Stimulated activated CD4-positive, alpha-beta T cell treated with anti-CD3 and anti-CD28 coated beads, Interleukin-15, amount 100 ng/mL, for 48 hours (primary cell): Measurements from ENCODE around the gene PCDHB14.
"Not testable (repeated sequence)": the region's sequence is repeated elsewhere in the genome, so short reads cannot be mapped to it uniquely, and the experiment has no call there.

Source experiments
- DNase-seq, 2 donors: peaks; one replicate each; pipeline ENCODE4 v3.0.0-alpha.2; 2020; ENCODE audit warnings: low read depth in 2 of 2

PCDHB14 gene

DNA sequence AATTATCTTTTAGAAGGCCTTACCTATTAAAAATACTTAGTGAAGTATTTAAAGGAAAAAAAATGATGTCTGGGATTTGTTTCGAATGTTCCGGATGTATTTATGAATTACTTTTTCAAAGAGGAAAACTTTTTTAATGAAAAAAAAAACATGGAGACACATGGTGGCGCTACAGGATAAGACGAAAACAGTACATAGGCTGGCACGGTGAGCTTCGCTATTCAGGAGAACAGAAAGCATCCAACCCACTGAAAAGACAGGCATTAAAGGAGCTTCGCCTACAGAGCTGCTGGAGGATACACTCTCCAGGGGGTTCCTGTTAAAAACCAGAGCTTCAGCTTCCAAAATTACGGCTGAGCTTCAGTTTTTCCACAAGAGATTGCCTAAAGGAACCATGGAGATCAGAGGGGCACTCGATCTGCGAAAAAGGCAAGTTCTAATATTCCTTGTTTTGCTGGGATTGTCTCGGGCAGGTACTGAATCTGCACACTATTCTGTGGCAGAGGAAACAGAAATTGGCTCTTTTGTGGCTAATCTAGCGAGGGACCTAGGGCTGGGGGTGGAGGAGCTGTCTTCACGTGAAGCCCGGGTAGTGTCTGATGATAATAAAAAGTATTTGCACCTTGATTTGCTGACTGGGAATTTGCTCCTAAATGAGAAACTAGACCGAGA, at the start of gene PCDHB14:
Gene PCDHB14 (plus strand): TSS at position 232 of the 672 bp plus-strand sequence. CDS start 163 bp downstream, at position 395.
- no peak for DNase-seq

DNA sequence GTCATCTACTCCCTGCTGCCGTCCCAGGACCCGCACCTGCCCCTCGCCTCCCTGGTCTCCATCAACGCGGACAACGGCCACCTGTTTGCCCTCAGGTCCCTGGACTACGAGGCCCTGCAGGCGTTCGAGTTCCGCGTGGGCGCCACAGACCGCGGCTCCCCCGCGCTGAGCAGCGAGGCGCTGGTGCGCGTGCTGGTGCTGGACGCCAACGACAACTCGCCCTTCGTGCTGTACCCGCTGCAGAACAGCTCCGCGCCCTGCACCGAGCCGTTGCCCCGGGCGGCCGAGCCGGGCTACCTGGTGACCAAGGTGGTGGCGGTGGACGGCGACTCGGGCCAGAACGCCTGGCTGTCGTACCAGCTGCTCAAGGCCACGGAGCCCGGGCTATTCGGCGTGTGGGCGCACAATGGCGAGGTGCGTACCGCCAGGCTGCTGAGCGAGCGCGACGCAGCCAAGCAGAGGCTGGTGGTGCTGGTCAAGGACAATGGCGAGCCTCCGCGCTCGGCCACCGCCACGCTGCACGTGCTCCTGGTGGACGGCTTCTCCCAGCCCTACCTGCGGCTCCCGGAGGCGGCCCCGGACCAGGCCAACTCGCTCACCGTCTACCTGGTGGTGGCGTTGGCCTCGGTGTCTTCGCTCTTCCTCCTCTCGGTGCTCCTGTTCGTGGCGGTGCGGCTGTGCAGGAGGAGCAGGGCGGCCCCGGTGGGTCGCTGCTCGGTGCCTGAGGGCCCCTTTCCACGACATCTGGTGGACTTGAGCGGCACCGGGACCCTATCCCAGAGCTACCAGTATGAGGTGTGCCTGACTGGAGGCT, 48.6 kb upstream of the PCDHB14 start:
- not testable (repeated sequence) for DNase-seq

DNA sequence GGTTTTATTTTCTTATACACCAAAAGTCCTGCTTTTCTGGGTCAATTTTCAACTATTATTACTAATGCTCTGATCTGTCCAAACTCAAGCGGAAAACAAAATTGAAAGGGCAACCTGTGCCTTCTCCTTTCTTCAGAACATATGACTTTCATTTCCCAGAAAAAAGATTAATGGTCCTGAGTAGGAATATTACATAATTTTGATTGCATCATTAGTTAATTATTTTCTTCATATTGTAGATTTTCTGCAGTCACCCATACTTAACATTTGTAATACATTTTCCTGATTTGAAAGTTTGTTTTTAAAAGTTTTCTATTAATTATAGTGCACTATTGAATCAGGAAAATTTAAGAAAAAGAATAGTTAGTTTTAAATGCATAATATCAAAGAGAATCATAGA, 47.2 kb upstream of the PCDHB14 start:
- no peak for DNase-seq

DNA sequence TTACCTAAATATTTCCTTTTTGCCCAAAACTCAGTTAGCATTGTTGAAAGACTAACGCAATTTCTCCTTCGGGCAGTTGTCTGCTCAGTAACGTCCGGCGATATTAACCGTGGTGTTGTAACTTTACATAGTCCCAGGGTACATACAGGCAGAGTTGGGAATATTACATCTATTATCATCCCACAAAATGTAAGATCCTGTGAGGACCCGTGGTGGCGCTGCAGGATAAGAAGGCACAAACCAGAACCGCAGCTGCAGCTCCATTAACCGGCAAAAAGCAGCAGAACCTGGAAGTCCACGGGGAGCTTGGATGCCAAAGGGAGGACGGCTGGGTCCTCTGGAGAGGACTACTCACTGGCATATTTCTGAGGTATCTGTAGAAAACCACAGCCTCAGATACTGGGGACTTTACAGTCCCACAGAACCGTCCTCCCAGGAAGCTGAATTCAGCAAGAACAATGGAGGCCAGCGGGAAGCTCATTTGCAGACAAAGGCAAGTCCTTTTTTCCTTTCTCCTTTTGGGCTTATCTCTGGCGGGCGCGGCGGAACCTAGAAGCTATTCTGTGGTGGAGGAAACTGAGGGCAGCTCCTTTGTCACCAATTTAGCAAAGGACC, 45.5 kb upstream of the PCDHB14 start, which contains the start of gene PCDHB8:
Gene PCDHB8 (plus strand): TSS at position 214 of the 615 bp plus-strand sequence. CDS start 245 bp downstream, at position 459.
- not testable (repeated sequence) for DNase-seq

DNA sequence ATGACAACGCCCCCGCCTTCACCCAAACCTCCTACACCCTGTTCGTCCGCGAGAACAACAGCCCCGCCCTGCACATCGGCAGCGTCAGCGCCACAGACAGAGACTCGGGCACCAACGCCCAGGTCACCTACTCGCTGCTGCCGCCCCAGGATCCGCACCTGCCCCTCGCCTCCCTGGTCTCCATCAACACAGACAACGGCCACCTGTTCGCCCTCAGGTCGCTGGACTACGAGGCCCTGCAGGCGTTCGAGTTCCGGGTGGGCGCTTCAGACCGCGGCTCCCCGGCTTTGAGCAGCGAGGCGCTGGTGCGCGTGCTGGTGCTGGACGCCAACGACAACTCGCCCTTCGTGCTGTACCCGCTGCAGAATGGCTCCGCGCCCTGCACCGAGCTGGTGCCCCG, 43.8 kb upstream of the PCDHB14 start:
- not testable (repeated sequence) for DNase-seq

DNA sequence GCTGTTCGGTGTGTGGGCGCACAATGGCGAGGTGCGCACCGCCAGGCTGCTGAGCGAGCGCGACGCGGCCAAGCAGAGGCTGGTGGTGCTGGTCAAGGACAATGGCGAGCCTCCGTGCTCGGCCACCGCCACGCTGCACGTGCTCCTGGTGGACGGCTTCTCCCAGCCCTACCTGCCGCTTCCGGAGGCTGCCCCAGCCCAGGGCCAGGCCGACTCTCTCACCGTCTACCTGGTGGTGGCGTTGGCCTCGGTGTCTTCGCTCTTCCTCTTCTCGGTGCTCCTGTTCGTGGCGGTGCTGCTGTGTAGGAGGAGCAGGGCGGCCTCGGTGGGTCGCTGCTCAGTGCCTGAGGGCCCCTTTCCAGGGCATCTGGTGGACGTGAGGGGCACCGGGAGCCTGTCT, 43.3 kb upstream of the PCDHB14 start:
- DNase-seq: not testable (repeated sequence)

DNA sequence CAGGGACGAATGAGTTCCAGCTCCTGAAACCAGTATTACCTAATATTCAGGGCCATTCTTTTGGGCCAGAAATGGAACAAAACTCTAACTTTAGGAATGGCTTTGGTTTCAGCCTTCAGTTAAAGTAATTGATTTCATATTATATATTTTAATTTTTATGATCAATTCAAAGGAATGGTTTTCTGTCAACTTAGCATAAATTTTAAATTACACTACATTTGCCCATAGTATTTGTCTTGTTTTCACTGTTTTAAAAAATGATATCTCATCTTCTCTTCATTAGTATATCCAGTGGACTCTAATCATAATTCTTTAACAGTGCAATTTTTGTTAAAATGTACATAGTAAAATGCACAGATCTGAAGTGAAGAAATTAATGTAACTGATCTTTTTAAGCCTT, 42.8 kb upstream of the PCDHB14 start:
- no peak for DNase-seq

DNA sequence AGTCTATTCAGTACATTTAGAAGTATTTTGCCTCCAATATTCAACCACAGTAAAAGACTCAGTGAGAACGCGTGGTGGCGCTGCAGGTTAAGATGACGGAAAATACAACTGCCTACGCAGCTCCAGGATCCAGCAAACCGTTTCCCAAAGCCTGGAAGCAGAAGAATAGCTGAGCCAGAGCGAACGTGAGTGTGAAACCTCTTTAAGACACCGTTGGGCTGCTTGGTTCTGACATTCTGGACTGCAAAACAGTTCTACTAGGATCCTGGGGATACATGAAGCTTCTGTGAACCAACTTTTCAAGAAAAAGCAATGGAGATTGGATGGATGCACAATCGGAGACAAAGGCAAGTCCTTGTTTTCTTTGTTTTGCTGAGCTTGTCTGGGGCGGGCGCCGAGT, 40.9 kb upstream of the PCDHB14 start, which contains the start of gene PCDHB16:
Gene PCDHB16 (plus strand): TSS at position 140 of the 400 bp plus-strand sequence. CDS start 173 bp downstream, at position 313.
- DNase-seq: no peak

DNA sequence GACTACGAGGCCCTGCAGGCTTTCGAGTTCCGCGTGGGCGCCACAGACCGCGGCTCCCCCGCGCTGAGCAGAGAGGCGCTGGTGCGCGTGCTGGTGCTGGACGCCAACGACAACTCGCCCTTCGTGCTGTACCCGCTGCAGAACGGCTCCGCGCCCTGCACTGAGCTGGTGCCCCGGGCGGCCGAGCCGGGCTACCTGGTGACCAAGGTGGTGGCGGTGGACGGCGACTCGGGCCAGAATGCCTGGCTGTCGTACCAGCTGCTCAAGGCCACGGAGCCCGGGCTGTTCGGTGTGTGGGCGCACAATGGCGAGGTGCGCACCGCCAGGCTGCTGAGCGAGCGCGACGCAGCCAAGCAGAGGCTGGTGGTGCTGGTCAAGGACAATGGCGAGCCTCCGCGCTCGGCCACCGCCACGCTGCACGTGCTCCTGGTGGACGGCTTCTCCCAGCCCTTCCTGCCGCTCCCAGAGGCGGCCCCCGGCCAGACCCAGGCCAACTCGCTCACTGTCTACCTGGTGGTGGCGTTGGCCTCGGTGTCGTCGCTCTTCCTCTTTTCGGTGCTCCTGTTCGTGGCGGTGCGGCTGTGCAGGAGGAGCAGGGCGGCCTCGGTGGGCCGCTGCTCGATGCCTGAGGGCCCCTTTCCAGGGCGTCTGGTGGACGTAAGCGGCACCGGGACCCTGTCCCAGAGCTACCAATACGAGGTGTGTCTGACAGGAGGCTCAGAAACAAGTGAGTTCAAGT, 38.9 kb upstream of the PCDHB14 start:
- DNase-seq: not testable (repeated sequence)

DNA sequence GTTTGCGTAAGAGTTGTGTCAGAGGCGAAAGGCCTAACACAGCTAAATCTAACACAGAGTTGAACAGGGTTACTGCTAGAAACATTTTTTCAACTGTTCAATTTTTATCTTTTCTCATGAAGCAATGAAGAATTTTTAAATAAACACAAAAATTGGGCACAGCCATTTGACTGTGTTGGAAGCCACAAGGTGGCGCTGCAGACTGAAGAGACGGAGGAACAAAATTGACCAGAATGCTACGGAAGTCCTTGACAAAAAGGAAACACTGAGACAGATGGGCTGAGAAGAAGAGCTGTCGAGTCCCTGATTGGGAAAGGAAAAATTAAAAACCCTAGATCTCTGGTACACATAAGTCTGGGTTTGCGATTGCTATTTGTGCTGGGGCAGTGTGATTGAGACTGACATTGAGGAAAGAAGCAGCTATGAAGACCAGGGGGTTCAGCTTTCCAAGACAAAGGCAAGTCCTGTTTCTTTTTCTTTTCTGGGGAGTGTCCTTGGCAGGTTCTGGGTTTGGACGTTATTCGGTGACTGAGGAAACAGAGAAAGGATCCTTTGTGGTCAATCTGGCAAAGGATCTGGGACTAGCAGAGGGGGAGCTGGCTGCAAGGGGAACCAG, 36.1 kb upstream of the PCDHB14 start, which contains the start of gene PCDHB9:
Gene PCDHB9 (plus strand): TSS at position 265 of the 616 bp plus-strand sequence. CDS start 158 bp downstream, at position 423.
- DNase-seq: peak in 1 of 2 donors; percentile 11

DNA sequence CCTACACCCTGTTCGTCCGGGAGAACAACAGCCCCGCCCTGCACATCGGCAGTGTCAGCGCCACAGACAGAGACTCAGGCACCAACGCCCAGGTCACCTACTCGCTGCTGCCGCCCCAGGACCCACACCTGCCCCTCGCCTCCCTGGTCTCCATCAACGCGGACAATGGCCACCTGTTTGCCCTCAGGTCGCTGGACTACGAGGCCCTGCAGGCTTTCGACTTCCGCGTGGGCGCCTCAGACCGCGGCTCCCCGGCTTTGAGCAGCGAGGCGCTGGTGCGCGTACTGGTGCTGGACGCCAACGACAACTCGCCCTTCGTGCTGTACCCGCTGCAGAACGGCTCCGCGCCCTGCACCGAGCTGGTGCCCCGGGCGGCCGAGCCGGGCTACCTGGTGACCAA, 34.5 kb upstream of the PCDHB14 start:
- not testable (repeated sequence) for DNase-seq

DNA sequence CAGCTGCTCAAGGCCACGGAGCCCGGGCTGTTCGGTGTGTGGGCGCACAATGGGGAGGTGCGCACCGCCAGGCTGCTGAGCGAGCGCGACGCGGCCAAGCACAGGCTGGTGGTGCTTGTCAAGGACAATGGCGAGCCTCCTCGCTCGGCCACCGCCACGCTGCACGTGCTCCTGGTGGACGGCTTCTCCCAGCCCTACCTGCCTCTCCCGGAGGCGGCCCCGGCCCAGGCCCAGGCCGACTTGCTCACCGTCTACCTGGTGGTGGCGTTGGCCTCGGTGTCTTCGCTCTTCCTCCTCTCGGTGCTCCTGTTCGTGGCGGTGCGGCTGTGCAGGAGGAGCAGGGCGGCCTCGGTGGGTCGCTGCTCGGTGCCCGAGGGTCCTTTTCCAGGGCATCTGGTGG, 34.0 kb upstream of the PCDHB14 start:
- not testable (repeated sequence) for DNase-seq

DNA sequence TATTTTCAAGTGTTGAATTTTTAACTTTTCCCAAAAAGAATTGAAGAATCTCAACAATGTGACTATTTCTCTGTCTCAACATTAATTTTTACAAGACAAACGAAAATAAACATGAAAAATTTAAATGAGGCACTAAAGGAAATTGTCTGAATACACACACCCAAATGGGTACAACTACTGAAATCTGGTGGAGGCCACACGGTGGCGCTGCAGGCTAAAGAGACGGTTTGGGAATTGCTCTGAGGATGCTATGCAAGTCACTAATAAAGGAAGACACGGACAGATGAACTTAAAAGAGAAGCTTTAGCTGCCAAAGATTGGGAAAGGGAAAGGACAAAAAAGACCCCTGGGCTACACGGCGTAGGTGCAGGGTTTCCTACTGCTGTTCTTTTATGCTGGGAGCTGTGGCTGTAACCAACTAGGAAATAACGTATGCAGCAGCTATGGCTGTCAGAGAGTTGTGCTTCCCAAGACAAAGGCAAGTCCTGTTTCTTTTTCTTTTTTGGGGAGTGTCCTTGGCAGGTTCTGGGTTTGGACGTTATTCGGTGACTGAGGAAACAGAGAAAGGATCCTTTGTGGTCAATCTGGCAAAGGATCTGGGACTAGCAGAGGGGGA, 30.9 kb upstream of the PCDHB14 start, which contains the start of gene PCDHB10:
Gene PCDHB10 (plus strand): TSS at position 244 of the 616 bp plus-strand sequence. CDS start 200 bp downstream, at position 444.
- DNase-seq: no peak

DNA sequence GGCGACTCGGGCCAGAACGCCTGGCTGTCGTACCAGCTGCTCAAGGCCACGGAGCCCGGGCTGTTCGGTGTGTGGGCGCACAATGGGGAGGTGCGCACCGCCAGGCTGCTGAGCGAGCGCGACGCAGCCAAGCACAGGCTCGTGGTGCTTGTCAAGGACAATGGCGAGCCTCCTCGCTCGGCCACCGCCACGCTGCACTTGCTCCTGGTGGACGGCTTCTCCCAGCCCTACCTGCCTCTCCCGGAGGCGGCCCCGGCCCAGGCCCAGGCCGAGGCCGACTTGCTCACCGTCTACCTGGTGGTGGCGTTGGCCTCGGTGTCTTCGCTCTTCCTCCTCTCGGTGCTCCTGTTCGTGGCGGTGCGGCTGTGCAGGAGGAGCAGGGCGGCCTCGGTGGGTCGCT, 28.8 kb upstream of the PCDHB14 start:
- DNase-seq: not testable (repeated sequence)

DNA sequence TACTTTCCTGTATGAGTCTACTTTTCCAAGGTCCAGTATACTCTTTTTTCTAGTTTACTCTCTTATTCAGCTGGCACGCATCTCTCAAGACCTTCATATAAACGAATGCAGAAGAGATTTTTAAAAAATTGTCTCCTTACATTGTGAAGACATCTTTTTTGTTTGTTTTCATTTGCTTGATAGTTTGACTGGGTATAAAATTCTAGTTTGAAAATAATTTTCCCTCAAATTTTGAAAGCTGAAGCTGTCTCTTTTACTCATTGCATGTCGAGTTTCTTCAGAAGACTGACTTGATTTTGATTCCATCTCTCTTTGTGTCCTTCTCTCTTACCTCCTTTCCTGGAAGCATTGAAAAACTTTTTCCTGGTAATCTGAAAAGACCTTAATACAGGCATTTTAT, 26.8 kb upstream of the PCDHB14 start:
- no peak for DNase-seq

DNA sequence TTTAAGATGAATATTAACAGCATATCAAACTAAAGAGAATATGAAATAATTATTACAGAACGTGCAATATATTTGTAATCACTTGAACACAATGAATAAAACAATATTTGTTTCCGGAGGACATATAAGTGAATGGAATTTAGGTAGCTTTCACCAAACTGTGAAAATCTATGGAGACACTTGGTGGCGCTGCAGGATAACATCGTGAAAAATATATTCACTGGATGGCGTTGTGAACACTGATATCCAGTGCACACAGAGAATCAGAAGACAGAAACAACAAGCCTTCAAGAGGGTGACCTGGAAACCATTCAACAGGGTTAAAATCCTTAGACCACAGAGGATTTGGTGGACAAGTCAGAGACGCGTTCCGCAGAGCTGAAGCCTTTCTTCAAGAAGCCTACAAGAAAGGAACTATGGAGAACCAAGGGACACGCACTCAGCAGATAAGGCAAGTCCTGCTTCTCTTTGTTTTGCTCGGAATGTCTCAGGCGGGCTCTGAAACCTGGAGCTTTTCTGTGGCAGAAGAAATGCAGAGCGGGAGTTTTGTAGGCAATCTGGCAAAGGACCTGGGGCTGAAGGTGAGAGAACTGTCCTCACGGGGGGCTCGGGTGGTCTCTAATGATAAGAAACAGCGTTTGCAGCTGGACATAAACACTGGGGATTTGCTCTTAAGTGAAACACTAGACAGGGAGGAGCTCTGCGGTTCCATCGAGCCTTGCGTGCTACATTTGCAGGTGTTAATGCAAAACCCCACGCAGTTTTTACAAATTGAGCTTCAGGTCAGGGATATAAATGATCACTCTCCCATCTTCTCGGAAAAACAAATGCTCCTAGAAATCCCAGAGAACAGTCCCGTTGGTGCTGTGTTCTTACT, 23.5 kb upstream of the PCDHB14 start, which contains the start of gene PCDHB11:
Gene PCDHB11 (plus strand): TSS at position 269 of the 877 bp plus-strand sequence. CDS start 148 bp downstream, at position 417.
- no peak for DNase-seq

DNA sequence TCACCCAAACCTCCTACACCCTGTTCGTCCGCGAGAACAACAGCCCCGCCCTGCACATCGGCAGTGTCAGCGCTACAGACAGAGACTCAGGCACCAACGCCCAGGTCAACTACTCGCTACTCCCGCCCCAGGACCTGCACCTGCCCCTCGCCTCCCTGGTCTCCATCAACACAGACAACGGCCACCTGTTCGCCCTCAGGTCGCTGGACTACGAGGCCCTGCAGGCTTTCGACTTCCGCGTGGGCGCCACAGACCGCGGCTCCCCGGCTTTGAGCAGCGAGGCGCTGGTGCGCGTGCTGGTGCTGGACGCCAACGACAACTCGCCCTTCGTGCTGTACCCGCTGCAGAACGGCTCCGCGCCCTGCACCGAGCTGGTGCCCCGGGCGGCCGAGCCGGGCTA, 22.0 kb upstream of the PCDHB14 start:
- DNase-seq: not testable (repeated sequence)

DNA sequence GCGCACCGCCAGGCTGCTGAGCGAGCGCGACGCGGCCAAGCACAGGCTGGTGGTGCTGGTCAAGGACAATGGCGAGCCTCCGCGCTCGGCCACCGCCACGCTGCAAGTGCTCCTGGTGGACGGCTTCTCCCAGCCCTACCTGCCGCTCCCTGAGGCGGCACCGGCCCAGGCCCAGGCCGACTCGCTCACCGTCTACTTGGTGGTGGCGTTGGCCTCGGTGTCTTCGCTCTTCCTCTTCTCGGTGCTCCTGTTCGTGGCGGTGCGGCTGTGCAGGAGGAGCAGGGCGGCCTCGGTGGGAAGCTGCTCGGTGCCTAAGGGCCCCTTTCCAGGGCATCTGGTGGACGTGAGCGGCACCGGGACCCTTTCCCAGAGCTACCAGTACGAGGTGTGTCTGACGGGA, 21.5 kb upstream of the PCDHB14 start:
- DNase-seq: not testable (repeated sequence)

DNA sequence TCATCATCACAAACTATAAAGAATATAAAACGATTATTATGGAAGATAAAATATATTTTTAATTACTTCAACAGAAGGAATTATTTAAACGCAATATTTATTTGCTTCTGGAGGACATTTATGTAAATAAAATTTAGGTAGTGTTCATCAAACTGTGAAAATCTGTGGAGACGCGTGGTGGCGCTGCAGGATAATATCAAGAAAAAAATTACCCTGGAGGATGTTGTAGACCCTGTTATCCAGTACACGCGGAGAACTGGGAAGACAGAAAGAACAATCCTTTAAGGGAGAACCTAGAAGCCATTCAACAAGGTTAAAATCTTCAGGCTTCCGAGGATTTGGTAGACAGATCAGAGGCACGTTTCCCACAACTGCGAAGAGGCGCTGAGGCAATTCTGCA, 14.7 kb upstream of the PCDHB14 start, which contains the start of gene PCDHB12:
Gene PCDHB12 (plus strand): TSS at position 242 of the 400 bp plus-strand sequence. CDS start 189 bp downstream, outside the sequence.
- no peak for DNase-seq
